Measurements from ENCODE around the gene BLNK.
A peak's percentile ranks its signal among the peaks of the same experiment; 100 is the strongest.

The BLNK gene

GRCh38 chr10:96236876-96237275 lies 34.5 kb downstream of the BLNK start (continued):
- TF ChIP-seq, protein P1, sequence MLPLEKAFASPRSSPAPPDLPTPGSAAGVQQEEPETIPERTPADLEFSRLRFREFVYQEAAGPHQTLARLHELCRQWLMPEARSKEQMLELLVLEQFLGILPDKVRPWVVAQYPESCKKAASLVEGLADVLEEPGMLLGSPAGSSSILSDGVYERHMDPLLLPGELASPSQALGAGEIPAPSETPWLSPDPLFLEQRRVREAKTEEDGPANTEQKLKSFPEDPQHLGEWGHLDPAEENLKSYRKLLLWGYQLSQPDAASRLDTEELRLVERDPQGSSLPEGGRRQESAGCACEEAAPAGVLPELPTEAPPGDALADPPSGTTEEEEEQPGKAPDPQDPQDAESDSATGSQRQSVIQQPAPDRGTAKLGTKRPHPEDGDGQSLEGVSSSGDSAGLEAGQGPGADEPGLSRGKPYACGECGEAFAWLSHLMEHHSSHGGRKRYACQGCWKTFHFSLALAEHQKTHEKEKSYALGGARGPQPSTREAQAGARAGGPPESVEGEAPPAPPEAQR (tag by site-specific recombination; IDR thresholded peaks at IDR 0.05): no peak
- TF ChIP-seq ZBTB8A (tag by site-specific recombination; IDR thresholded peaks at IDR 0.05) (no peak), ZNF777 (tag by site-specific recombination; IDR thresholded peaks at IDR 0.05; ENCODE audit: borderline replicate concordance) (no peak), KLF7 (tag by site-specific recombination; IDR thresholded peaks at IDR 0.05; ENCODE audit: borderline replicate concordance) (no peak), ZNF488 (tag by site-specific recombination; IDR thresholded peaks at IDR 0.05) (no peak), FEZF1 (tag by site-specific recombination; IDR thresholded peaks at IDR 0.05) (no peak), ZNF292 (tag by site-specific recombination; IDR thresholded peaks at IDR 0.05; ENCODE audit: borderline replicate concordance, low read depth) (no peak), GFI1B (tag by site-specific recombination; IDR thresholded peaks at IDR 0.05) (no peak), ZNF146 (tag by site-specific recombination; IDR thresholded peaks at IDR 0.05) (no peak)
- TF ChIP-seq, protein P2, sequence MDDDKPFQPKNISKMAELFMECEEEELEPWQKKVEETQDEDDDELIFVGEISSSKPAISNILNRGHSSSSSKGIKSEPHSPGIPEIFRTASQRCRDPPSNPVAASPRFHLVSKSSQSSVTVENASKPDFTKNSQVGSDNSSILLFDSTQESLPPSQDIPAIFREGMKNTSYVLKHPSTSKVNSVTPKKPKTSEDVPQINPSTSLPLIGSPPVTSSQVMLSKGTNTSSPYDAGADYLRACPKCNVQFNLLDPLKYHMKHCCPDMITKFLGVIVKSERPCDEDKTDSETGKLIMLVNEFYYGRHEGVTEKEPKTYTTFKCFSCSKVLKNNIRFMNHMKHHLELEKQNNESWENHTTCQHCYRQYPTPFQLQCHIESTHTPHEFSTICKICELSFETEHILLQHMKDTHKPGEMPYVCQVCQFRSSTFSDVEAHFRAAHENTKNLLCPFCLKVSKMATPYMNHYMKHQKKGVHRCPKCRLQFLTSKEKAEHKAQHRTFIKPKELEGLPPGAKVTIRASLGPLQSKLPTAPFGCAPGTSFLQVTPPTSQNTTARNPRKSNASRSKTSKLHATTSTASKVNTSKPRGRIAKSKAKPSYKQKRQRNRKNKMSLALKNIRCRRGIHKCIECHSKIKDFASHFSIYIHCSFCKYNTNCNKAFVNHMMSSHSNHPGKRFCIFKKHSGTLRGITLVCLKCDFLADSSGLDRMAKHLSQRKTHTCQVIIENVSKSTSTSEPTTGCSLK (tag by site-specific recombination; IDR thresholded peaks at IDR 0.05): no peak

- POLR2A ChIA-PET: no interaction called here
- TF ChIP-seq ZIC2 (tag by site-specific recombination; IDR thresholded peaks at IDR 0.05) (peak; percentile 53; the same call in 1 of the 2 replicates), ZFP69B (tag by site-specific recombination; IDR thresholded peaks at IDR 0.05) (no peak)
- no peaks in the 10 kb centered on the region for H3K9me3 ChIP-seq (ENCODE audit: control insufficient read depth, insufficient read depth, low read depth, low read length)
- H3K36me3 ChIP-seq (ENCODE audit: control insufficient read depth in 2 of 2, insufficient read depth in 1 of 2, low read length in 2 of 2): no peaks in the 10 kb centered on the region
- H3K4me3 ChIP-seq (ENCODE audit: low read depth, low read length): no peak overlapping the region
- no peak overlapping the region for H3K27ac ChIP-seq (ENCODE audit: extremely low read depth, low read depth, low read length)
- CTCF ChIA-PET: no interaction called here
- H3K4me1 ChIP-seq (ENCODE audit: control insufficient read depth, insufficient read depth, low read length): no peaks in the 10 kb centered on the region
Measured at GRCh38 chr10:96236090-96236478, 35.3 kb downstream of the BLNK start.

DNA sequence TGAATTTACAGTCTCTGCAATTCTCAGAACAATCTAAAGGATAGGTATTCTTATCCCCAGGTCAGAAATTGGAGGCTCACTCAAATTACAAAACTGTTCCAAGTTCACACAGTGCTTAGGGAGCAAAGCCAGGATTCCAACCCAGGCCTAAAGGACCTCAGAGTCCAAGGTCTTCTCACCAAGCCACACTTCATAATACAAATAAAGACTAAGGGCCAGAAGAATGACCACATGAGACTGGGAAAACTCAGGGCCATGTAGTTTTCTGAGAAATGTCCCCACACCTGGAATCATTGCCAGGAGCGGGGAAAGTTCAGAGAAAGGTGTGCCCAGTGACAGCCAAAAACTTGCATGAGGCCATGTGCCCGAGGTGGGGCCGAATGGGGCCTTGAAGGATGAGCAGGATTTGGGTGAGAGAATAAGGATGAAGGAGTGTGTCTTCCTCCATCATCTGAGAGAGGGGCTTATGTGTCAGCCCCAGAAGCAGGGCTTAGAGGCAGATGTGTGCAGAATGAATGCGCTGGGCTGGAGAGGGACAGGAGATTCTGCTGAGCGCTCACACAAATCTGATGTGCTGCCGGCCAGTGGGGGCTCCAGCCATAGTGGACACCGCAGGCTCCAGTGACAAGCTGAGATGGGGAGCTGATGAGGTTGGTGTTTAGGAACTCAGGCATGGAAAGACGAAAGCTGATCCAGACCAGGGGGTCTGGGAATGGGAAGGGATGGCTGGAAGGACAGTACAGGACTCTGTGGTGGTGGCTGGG lies 35.9 kb downstream of the BLNK start:
- no peaks in the 10 kb centered on the region for H3K36me3 ChIP-seq (ENCODE audit: control insufficient read depth in 2 of 2, insufficient read depth in 1 of 2, low read length in 2 of 2)
- CTCF ChIA-PET: interaction anchor here (1.3 to 1.7 kb wide), 2 partner anchors 13 to 106 kb away, joined by 5 read pairs; no protein-coding TSS in a partner anchor
- no peak overlapping the region for H3K4me3 ChIP-seq (ENCODE audit: low read depth, low read length)
- no peaks in the 10 kb centered on the region for H3K4me1 ChIP-seq (ENCODE audit: control insufficient read depth, insufficient read depth, low read length)
- H3K27ac ChIP-seq (ENCODE audit: extremely low read depth, low read depth, low read length): no peak overlapping the region
- TF ChIP-seq ZNF707 (tag by site-specific recombination; IDR thresholded peaks at IDR 0.05) (no peak), TCF7L2 (IDR thresholded peaks at IDR 0.05; ENCODE audit: borderline replicate concordance, low read depth, low read length) (no peak), KLF9 (tag by site-specific recombination; IDR thresholded peaks at IDR 0.05; ENCODE audit: low read depth) (no peak), ZNF645 (tag by site-specific recombination; IDR thresholded peaks at IDR 0.05) (no peak), PRDM1 (tag by site-specific recombination; IDR thresholded peaks at IDR 0.05) (no peak), ZNF639 (tag by site-specific recombination; IDR thresholded peaks at IDR 0.05) (no peak)
- TF ChIP-seq, protein P3, sequence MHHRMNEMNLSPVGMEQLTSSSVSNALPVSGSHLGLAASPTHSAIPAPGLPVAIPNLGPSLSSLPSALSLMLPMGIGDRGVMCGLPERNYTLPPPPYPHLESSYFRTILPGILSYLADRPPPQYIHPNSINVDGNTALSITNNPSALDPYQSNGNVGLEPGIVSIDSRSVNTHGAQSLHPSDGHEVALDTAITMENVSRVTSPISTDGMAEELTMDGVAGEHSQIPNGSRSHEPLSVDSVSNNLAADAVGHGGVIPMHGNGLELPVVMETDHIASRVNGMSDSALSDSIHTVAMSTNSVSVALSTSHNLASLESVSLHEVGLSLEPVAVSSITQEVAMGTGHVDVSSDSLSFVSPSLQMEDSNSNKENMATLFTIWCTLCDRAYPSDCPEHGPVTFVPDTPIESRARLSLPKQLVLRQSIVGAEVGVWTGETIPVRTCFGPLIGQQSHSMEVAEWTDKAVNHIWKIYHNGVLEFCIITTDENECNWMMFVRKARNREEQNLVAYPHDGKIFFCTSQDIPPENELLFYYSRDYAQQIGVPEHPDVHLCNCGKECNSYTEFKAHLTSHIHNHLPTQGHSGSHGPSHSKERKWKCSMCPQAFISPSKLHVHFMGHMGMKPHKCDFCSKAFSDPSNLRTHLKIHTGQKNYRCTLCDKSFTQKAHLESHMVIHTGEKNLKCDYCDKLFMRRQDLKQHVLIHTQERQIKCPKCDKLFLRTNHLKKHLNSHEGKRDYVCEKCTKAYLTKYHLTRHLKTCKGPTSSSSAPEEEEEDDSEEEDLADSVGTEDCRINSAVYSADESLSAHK (tag by site-specific recombination; IDR thresholded peaks at IDR 0.05): no peak
- H3K9me3 ChIP-seq (ENCODE audit: control insufficient read depth, insufficient read depth, low read depth, low read length): no peaks in the 10 kb centered on the region
- POLR2A ChIA-PET: no interaction called here

Data from HEK293 (cell line).